GM12878 (cell line): ENCODE results near the gene NEXMIF. TPM values are rescaled to one million over a fixed set of nuclear protein-coding genes. Genes with fewer than 3 reads are reported as not detected.
A peak's percentile ranks its signal among the peaks of the same experiment; 100 is the strongest.

Experiments used
- ATAC-seq: fragments of 200-7000 bp; cut with Tn5 transposase; 3 replicates; pipeline ENCODE4 v1.9.1; 2020; ENCODE audit warnings: mild to moderate bottlenecking, moderate library complexity
- BruUV-seq: library from RNA; stranded (reverse); fragments of 400-500 nt; replicated peaks from 2 replicates; lab custom pipeline; 2021; lab: Mats Ljungman, UMichigan
- CTCF ChIA-PET: fragments of 300-600 bp; sonication (Branson Sonifier 250); formaldehyde crosslinking; extraction: SDS; loops from one replicate; lab custom pipeline; 2021; ENCODE audit warnings: inconsistent platforms; lab: Yijun Ruan, JAX
- POLR2A ChIA-PET: fragments of 350-600 bp; formaldehyde crosslinking; extraction: SDS; loops from one replicate; lab custom pipeline; 2021; ENCODE audit warnings: inconsistent platforms; lab: Charles Lee
- RAD21 ChIA-PET: fragments of 300-600 bp; sonication (Branson Sonifier 250); formaldehyde crosslinking; loops from one replicate; lab custom pipeline; 2023; ENCODE audit warnings: antibody characterized with exemption; ENCODE audit not compliant: unreplicated experiment; lab: Charles Lee
- SMC1A ChIA-PET: fragments of 300-600 bp; sonication (Branson Sonifier 250); formaldehyde crosslinking; loops from one replicate; lab custom pipeline; 2023; ENCODE audit not compliant: unreplicated experiment, uncharacterized antibody; lab: Charles Lee
- DNase-seq: peaks from one replicate; pipeline ENCODE4 v3.0.0-alpha.2; 2011; ENCODE audit warnings: low read depth, low spot score
- FAIRE-seq: peaks from 3 replicates; lab custom pipeline; 2011; peaks lifted over from hg19 to GRCh38; lab: Jason Lieb, UNC
- H2AFZ ChIP-seq: 2 replicates; pipeline ENCODE4 v1.6.0; 2011; ENCODE audit warnings: low read depth, low read length, control low read depth; ENCODE audit not compliant: control insufficient read depth
- H3K27ac ChIP-seq: 2 replicates; pipeline ENCODE4 v1.5.1; 2011; ENCODE audit warnings: control low read depth; ENCODE audit not compliant: control insufficient read depth, insufficient read depth
- H3K27me3 ChIP-seq, 2 experiments: replicated peaks in 1 of 2; 2 replicates each; pipeline versions ENCODE4 v1.6.0 to v1.6.1; 2011; ENCODE audit warnings: low read length in 1 of 2; ENCODE audit not compliant: control insufficient read depth in 2 of 2, insufficient read depth in 2 of 2
- H3K36me3 ChIP-seq, 2 experiments: 2 replicates each; pipeline ENCODE4 v1.5.1; 2011; ENCODE audit warnings: low read length in 1 of 2; ENCODE audit not compliant: control insufficient read depth in 2 of 2, insufficient read depth in 2 of 2
- H3K4me1 ChIP-seq: 2 replicates; pipeline ENCODE4 v1.6.1; 2011; ENCODE audit warnings: mild to moderate bottlenecking, low read length, moderate library complexity, mixed read lengths; ENCODE audit not compliant: control insufficient read depth, insufficient read depth
- H3K4me2 ChIP-seq: 2 replicates; pipeline ENCODE4 v1.6.0; 2011; ENCODE audit warnings: control low read depth; ENCODE audit not compliant: control insufficient read depth, insufficient read depth
- H3K4me3 ChIP-seq: fragments of 200-600 bp; sonication (generic); 2 replicates; pipeline ENCODE4 v1.5.1; 2016
- H3K79me2 ChIP-seq: 2 replicates; pipeline ENCODE4 v1.6.0; 2011; ENCODE audit warnings: low read length; ENCODE audit not compliant: control insufficient read depth, insufficient read depth
- H3K9ac ChIP-seq: 2 replicates; pipeline ENCODE4 v1.8.0; 2011; ENCODE audit warnings: low read length, control low read depth, mixed read lengths; ENCODE audit not compliant: control insufficient read depth, insufficient read depth
- H3K9me3 ChIP-seq: replicated peaks from 3 replicates; pipeline ENCODE4 v1.5.1; 2011; ENCODE audit warnings: mild to moderate bottlenecking, low read length; ENCODE audit not compliant: control insufficient read depth, insufficient read depth
- H4K20me1 ChIP-seq: 2 replicates; pipeline ENCODE4 v1.6.0; 2011; ENCODE audit not compliant: control insufficient read depth, insufficient read depth
- BCL3 ChIP-seq: IDR thresholded peaks from 2 replicates; pipeline ENCODE4 v1.6.1; 2011; ENCODE audit warnings: borderline replicate concordance, low read depth, mild to moderate bottlenecking, moderate library complexity, low read length; ENCODE audit not compliant: insufficient read depth, poor library complexity, severe bottlenecking
- BRCA1 ChIP-seq: IDR thresholded peaks from 2 replicates; pipeline ENCODE4 v1.6.1; 2011; ENCODE audit warnings: low read depth, low read length, improper control_type of control experiment
- CBFB ChIP-seq: IDR thresholded peaks from 2 replicates; pipeline ENCODE4 v1.6.1; 2016; ENCODE audit warnings: antibody characterized with exemption, low read depth
- CBX5 ChIP-seq: sonication (generic); IDR thresholded peaks from 2 replicates; pipeline ENCODE4 v1.6.1; 2016; ENCODE audit warnings: low read depth, moderate library complexity, mild to moderate bottlenecking, inconsistent platforms
- CEBPB ChIP-seq, 2 experiments: fragments of 150-350 bp in 1 of 2; IDR thresholded peaks; 2 replicates each; pipeline ENCODE4 v1.6.1; 2012 to 2014; ENCODE audit warnings: low read depth in 2 of 2, low read length in 2 of 2, borderline replicate concordance in 1 of 2, inconsistent platforms in 1 of 2
- CREM ChIP-seq: IDR thresholded peaks from 2 replicates; pipeline ENCODE4 v1.6.1; 2014; ENCODE audit warnings: antibody characterized with exemption, low read depth
- EED ChIP-seq: sonication (generic); IDR thresholded peaks from 2 replicates; pipeline ENCODE4 v1.6.1; 2016; ENCODE audit warnings: antibody characterized with exemption, low read depth
- RAD21 ChIP-seq: IDR thresholded peaks from 2 replicates; pipeline ENCODE4 v1.6.1; 2011; ENCODE audit warnings: mild to moderate bottlenecking, low read depth, low read length, moderate library complexity; ENCODE audit not compliant: insufficient read depth
- RUNX3 ChIP-seq: IDR thresholded peaks from 2 replicates; pipeline ENCODE4 v1.6.1; 2012; ENCODE audit warnings: low read length, inconsistent platforms
- SMAD1 ChIP-seq: fragments of 450-650 bp; IDR thresholded peaks from 2 replicates; pipeline ENCODE4 v1.6.1; 2018; ENCODE audit warnings: mild to moderate bottlenecking, low read depth; ENCODE audit not compliant: partially characterized antibody
- SMC3 ChIP-seq: IDR thresholded peaks from 2 replicates; pipeline ENCODE4 v1.6.1; 2011; ENCODE audit warnings: low read length, improper control_type of control experiment, borderline replicate concordance
- SREBF1 ChIP-seq: IDR thresholded peaks from 2 replicates; pipeline ENCODE4 v1.6.1; 2012; ENCODE audit warnings: mild to moderate bottlenecking, low read length
- TARDBP ChIP-seq: IDR thresholded peaks from 2 replicates; pipeline ENCODE4 v1.6.1; 2016; ENCODE audit warnings: borderline replicate concordance
- ZBED1 ChIP-seq: IDR thresholded peaks from 2 replicates; pipeline ENCODE4 v1.6.1; 2016; ENCODE audit warnings: borderline replicate concordance
- ZBTB40 ChIP-seq: fragments of 450-650 bp; IDR thresholded peaks from 2 replicates; pipeline ENCODE4 v1.6.1; 2016; ENCODE audit warnings: mild to moderate bottlenecking, moderate library complexity, borderline replicate concordance
- ZNF24 ChIP-seq: fragments of 450-650 bp; IDR thresholded peaks from 2 replicates; pipeline ENCODE4 v1.6.1; 2017; ENCODE audit warnings: antibody characterized with exemption, mild to moderate bottlenecking
- ZSCAN29 ChIP-seq: fragments of 450-650 bp; IDR thresholded peaks from 2 replicates; pipeline ENCODE4 v1.6.1; 2017; ENCODE audit warnings: mild to moderate bottlenecking, moderate library complexity
- WGBS: methylation state at CpG from one replicate; pipeline ENCODE4 v1.1.6; 2016; ENCODE audit warnings: low lambda C conversion rate; ENCODE audit not compliant: insufficient replicate concordance, insufficient coverage; ENCODE audit errors: missing lambda C conversion rate; 5-methylcytosine and 5-hydroxymethylcytosine counted together
- in situ Hi-C: fragments of 300-500 bp; cut with MboI; formaldehyde crosslinking; loops from 9 replicates; pipeline ENCODE4 v1.14.3; 2018; ENCODE audit warnings: mixed read lengths
- intact Hi-C: fragments of 100-400 bp; cut with micrococcal nuclease; formaldehyde crosslinking; loops from one replicate; pipeline ENCODE4 v1.14.2; 2022; ENCODE audit not compliant: unreplicated experiment
- polyA plus RNA-seq, 11 experiments: library from polyadenylated mRNA; depleted of rRNA in 4 of 11; unstranded in 6 of 11; stranded (reverse) in 5 of 11; fragments of >200 nt; fragmentation: Nextera tagmentation in 4 of 11; fragmentation: Illumina TruSeq in 1 of 11; extraction: Ambion mirVana in 4 of 11; extraction: Trizol in 1 of 11; gene quantifications; 1 replicate in 1 of 11; 2 replicates in 10 of 11; pipeline versions ENCODE4 v1.2.1 to v1.2.3, GENCODE V29; 2011 to 2016; ENCODE audit warnings: inconsistent platforms in 2 of 11, missing spikeins in 2 of 11, low read depth in 1 of 11
- total RNA-seq, 4 experiments: library from RNA; depleted of rRNA in 3 of 4; stranded (reverse); fragments of >200 nt in 3 of 4; fragmentation: Illumina TruSeq in 1 of 4; extraction: Trizol in 1 of 4; gene quantifications; 2 replicates each; pipeline versions ENCODE4 v1.2.1 to v1.2.3, GENCODE V29; 2013 to 2021
- TF ChIP-seq, protein P1 (sequence below): IDR thresholded peaks from 2 replicates; pipeline ENCODE4 v1.6.1; 2012; ENCODE audit warnings: low read length, inconsistent platforms

Gene NEXMIF
- total and polyA plus RNA-seq, 10 of the 15 experiments (the other 5 are each of a cell fraction or from before 2014, with no cell fraction given), result 0.75 to 10.4 (median 4.3) TPM

DNA sequence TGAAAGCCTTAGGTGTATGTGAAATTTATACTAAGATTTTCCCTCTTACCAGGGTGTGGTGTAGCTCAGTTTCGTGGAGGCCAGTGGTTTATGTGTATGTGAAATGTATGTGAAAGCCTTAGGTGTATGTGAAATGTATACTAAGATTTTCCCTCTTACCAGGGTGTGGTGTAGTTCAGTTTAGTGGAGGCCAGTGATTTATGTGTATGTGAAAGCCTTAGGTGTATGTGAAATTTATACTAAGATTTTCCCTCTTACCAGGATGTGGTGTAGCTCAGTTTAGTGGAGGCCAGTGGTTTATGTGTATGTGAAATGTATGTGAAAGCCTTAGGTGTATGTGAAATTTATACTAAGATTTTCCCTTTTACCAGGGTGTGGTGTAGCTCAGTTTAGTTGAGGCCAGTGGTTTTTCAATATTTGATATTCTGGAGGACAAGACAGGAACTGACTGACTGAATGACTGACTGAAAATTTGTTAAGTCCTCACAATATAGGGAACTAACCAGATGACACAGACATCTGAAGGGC is 143.7 kb downstream of the NEXMIF start:
- POLR2A ChIA-PET, result interaction anchor here (0.6 to 1.9 kb wide), 3 partner anchors 17 to 143 kb away, joined by 3 to 7 read pairs (median 6); partner anchors contain the start of gene NEXMIF
- ATAC-seq (peak; percentile 73), FAIRE-seq (no peak), DNase-seq (peak; percentile 76)
- intact Hi-C loops (loop anchor here (1.0 kb wide), 1 partner anchor 109 kb away; no protein-coding TSS in a partner anchor), in situ Hi-C loops (loop anchor here (5.0 kb wide), 1 partner anchor 111 kb away; no protein-coding TSS in a partner anchor)
- H3K36me3 ChIP-seq, result no peaks in the 10 kb centered on the region
- H3K4me3 ChIP-seq, result no peak overlapping the region
- peak overlapping the region; percentile 85 for H3K27ac ChIP-seq
- no peaks in the 10 kb centered on the region for H3K27me3 ChIP-seq
- H3K9me3 ChIP-seq, result no peaks in the 10 kb centered on the region
- SMC1A ChIA-PET, result interaction anchor here (0.7 to 4.8 kb wide), 11 partner anchors 17 to 141 kb away, joined by 3 to 39 read pairs (median 4); partner anchors contain the start of gene NEXMIF
- H3K79me2 ChIP-seq, result no peaks in the 10 kb centered on the region
- WGBS, result 0% methylated on average over 1 of the region's 1 CpG
- H4K20me1 ChIP-seq, result no peaks in the 10 kb centered on the region
- no peak overlapping the region; the same call in 1 of the 2 replicates for H3K4me2 ChIP-seq
- no TSS peak for BruUV-seq
- no peak overlapping the region for H3K9ac ChIP-seq
- no peak overlapping the region for H2AFZ ChIP-seq
- CTCF ChIA-PET, result interaction anchor here (1.1 to 1.5 kb wide), 2 partner anchors 17 to 143 kb away, joined by 4 to 5 read pairs; partner anchors contain the start of gene NEXMIF
- RAD21 ChIA-PET, result interaction anchor here (0.9 to 6.1 kb wide), 11 partner anchors 18 to 168 kb away, joined by 3 to 36 read pairs (median 3); no protein-coding TSS in a partner anchor
- peaks cover 10% of the 10 kb centered on the region for H3K4me1 ChIP-seq
- TF ChIP-seq SREBF1, result no peak
- 0 out of 2 replicates have a peak, but pooled peaks have one; percentile 25 for TF ChIP-seq CREM
- peak; percentile 15; the same call in 1 of the 2 replicates for TF ChIP-seq SMC3
- TF ChIP-seq TARDBP, result no peak
- TF ChIP-seq RAD21, result peak; percentile 16; the same call in 1 of the 2 replicates
- no peak for TF ChIP-seq BRCA1
- no peak for TF ChIP-seq ZSCAN29
- TF ChIP-seq ZBED1, result peak; percentile 60; the same call in 1 of the 2 replicates
- peak; percentile 61; the same call in 1 of the 2 replicates for TF ChIP-seq CBFB
- 0 out of 2 replicates have a peak, but pooled peaks have one; percentile 21 for TF ChIP-seq CBX5
- TF ChIP-seq BCL3, result peak; percentile 98
- TF ChIP-seq, protein P1, sequence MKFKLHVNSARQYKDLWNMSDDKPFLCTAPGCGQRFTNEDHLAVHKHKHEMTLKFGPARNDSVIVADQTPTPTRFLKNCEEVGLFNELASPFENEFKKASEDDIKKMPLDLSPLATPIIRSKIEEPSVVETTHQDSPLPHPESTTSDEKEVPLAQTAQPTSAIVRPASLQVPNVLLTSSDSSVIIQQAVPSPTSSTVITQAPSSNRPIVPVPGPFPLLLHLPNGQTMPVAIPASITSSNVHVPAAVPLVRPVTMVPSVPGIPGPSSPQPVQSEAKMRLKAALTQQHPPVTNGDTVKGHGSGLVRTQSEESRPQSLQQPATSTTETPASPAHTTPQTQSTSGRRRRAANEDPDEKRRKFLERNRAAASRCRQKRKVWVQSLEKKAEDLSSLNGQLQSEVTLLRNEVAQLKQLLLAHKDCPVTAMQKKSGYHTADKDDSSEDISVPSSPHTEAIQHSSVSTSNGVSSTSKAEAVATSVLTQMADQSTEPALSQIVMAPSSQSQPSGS, result peak; percentile 98
- peak; percentile 80 for TF ChIP-seq RUNX3
- peak; percentile 39; the same call in 1 of the 2 replicates for TF ChIP-seq ZNF24
- TF ChIP-seq CEBPB (IDR thresholded peaks at IDR 0.05; ENCODE audit: borderline replicate concordance in 1 of 2, low read depth in 2 of 2, low read length in 2 of 2), result no peak
- no peak for TF ChIP-seq ZBTB40
- TF ChIP-seq SMAD1, result peak; percentile 47
- peak; percentile 46; the same call in 1 of the 2 replicates for TF ChIP-seq EED
